ENCODE results near the gene MYH11.

Gene MYH11

DNA sequence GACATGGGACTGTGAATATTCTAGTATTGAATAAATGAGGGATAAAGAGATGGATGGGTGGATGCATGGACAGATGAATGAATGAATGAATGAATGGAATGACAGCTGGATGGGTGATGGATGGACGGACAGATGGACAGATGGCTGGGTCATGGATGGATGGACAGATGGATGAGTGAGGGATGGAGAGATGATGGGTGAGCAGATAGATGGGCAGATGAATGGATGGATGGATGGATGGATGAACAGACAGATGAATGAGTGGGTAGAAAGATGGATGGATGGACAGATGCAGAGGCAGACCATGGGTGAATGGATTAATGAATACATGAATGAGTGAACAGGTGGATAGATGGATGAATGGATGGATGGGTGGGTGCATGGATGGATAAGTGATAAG lies 96.7 kb downstream of the MYH11 start:
- TF ChIP-seq ZFX (IDR thresholded peaks at IDR 0.05; ENCODE audit: borderline replicate concordance), result no peak
- TF ChIP-seq, protein P1, sequence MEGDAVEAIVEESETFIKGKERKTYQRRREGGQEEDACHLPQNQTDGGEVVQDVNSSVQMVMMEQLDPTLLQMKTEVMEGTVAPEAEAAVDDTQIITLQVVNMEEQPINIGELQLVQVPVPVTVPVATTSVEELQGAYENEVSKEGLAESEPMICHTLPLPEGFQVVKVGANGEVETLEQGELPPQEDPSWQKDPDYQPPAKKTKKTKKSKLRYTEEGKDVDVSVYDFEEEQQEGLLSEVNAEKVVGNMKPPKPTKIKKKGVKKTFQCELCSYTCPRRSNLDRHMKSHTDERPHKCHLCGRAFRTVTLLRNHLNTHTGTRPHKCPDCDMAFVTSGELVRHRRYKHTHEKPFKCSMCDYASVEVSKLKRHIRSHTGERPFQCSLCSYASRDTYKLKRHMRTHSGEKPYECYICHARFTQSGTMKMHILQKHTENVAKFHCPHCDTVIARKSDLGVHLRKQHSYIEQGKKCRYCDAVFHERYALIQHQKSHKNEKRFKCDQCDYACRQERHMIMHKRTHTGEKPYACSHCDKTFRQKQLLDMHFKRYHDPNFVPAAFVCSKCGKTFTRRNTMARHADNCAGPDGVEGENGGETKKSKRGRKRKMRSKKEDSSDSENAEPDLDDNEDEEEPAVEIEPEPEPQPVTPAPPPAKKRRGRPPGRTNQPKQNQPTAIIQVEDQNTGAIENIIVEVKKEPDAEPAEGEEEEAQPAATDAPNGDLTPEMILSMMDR (IDR thresholded peaks at IDR 0.05), result no peak

DNA sequence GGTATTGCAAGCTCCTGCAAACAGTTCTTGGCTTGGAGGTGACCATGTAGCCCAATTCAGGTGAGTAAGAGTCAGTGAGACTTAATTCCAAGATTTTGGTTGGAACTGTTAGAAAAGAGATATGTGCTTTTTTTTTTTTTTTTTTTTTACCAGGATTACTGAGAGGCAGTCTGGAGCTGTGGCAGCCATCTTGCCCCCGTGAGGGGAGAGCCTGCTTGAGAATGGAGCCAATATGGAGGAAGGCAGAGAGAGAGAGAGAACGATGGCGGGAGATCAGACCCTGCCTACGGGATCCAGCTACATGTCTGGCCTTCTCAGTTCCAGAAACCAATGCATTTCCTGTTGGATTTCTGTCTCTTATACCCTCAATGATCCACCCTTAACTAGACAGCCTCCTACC lies 97.8 kb downstream of the MYH11 start:
- TF ChIP-seq, protein P1 (IDR thresholded peaks at IDR 0.05), result no peak
- no peak for TF ChIP-seq ZFX (IDR thresholded peaks at IDR 0.05; ENCODE audit: borderline replicate concordance)
- no peak overlapping the region for H3K27ac ChIP-seq

More for the DNA sequence above, 96.7 kb downstream of the MYH11 start:
- H3K27ac ChIP-seq, result no peak overlapping the region

DNA sequence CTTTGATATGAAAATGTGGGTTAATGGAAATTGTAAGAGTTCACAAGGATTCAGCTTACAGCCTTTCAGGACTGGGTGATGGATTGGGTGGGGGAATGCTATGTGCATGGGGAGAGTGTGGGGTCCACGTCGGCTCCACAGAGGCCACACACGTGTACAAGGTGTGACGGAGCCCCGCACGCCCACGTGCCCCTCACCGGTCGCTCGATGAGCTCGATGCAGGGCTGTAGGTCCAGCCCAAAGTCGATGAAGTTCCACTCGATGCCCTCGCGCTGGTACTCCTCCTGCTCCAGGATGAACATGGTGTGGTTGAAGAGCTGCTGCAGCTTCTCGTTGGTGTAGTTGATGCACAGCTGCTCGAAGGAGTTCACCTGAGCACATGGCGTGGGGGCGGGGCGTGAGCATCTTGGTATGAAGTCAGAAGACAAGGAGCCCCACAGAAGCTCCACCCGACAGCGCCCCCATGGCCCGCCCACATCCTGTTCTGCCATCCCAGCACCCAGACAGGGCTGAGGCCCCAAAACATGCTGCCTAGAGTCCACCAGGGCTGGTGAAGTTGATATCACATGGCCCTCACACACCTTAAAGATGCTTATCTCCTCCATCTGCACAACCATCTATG lies 99.1 kb downstream of the MYH11 start:
- no peak for TF ChIP-seq ZFX (IDR thresholded peaks at IDR 0.05; ENCODE audit: borderline replicate concordance)
- TF ChIP-seq, protein P1 (IDR thresholded peaks at IDR 0.05), result no peak
- H3K27ac ChIP-seq, result no peak overlapping the region

DNA sequence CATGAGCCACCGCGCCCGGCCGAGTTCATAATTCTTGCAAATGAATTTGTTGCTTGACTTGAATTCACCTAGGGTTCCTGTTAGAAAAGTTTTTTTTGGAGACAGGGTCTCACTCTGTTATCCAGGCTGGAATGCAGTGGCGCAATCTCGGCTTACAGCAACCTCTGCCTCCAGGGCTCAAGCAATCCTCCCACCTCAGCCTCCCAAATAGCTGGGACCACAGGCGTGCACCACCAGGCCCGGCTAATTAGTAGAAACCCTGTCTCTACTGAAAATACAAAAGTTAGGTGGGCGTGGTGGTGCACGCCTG lies 99.8 kb downstream of the MYH11 start:
- H3K27ac ChIP-seq, result no peak overlapping the region
- no peak for TF ChIP-seq ZFX (IDR thresholded peaks at IDR 0.05; ENCODE audit: borderline replicate concordance)
- TF ChIP-seq, protein P1 (IDR thresholded peaks at IDR 0.05), result no peak

DNA sequence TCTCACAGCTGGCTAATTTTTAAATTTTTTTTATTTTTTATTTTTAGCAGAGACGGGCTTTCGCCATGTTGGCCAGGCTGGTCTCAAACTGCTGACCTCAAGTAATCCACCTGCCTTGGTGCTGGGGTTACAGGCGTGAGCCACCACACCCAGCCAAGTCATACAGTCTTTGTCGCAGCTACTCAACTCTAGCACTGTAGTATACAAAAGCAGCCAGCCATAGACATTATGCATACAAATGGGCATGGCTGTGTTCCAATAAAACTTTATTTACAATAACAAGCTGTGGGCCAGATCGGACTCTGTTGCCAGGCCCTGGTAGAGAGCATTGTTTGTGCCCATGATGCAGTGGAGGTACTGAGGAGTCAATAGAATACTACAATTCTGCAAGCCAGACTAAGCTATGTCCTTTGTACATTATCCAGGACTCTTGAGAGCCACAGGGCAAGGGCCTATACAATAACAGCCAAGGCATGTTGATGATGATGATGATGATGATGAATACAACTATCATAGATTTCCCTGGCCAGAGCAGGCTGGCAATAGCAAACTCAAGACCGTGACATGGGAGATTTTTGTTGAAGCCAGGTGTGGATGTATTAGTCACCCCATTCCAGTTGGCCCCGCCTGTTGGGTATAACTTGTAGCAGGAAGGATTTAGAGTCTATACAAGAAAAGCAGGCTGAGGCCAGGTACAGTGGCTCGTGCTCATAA lies 101.8 kb downstream of the MYH11 start:
- no peak overlapping the region for H3K27ac ChIP-seq
- TF ChIP-seq ZFX (IDR thresholded peaks at IDR 0.05; ENCODE audit: borderline replicate concordance), result no peak
- TF ChIP-seq, protein P1 (IDR thresholded peaks at IDR 0.05), result no peak

DNA sequence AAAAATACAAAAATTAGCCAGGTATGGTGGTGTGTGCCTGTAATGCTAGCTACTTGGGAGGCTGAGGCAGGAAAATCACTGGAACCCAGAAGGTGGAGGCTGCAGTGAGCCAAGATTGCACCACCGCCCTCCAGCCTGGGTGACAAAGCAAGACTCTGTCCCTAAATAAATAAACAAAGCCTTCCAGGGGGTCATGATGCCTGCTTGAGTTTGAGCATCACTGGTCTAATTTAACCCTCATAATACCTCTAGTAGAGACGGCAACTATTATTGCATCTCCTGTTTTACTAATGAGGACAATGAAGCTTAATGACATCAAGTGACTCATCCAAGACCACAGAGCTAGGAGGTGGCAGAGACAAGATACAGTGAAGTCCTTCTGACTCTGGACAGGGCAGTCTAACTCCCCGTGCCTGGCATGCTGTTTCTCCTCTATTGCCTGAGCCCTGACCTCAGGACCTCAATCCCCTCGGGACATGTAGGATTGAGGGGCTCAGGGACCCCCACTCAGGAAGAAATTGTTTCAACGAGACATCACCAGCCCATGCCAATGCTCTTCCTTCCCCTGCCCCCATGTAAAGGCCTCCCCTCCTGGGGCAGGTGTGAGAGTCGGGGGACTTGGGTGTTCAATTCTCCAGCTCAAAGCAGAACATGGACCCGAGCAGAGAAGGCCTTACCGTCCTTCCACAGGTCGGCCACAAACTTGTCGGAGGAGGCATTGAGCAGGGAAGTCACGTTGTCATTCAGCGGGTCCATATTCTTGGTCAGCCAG lies 103.9 kb downstream of the MYH11 start:
- no peak for TF ChIP-seq ZFX (IDR thresholded peaks at IDR 0.05; ENCODE audit: borderline replicate concordance)
- TF ChIP-seq, protein P1 (IDR thresholded peaks at IDR 0.05), result no peak
- H3K27ac ChIP-seq, result no peak overlapping the region

DNA sequence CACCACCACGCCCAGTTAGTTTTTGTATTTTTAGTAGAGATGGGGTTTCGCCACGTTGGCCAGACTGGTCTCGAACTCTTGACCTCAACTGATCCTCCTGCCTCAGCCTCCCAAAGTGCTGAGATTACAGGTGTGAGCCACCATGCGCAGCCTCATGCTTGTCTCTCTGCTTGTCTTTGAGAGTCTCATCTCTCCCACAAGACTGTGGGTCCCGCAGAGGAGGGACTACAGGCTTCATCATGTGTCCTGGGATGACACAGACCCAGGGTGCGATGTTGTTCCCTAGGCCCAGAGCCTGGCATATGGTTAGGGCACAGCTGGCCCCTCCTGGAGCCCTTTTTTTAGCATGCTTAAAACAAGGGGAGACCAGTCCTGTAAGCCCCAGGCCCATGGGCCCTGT lies 104.9 kb downstream of the MYH11 start:
- no peak for TF ChIP-seq ZFX (IDR thresholded peaks at IDR 0.05; ENCODE audit: borderline replicate concordance)
- TF ChIP-seq, protein P1 (IDR thresholded peaks at IDR 0.05), result no peak
- H3K27ac ChIP-seq, result no peak overlapping the region
